GM23338 (cell line): Measurements from ENCODE around the gene ZNF212. TPM values are rescaled to one million over a fixed set of nuclear protein-coding genes. Genes with fewer than 3 reads are reported as not detected.

Experiments used
- ATAC-seq: fragments of 200-7000 bp; cut with Tn5 transposase; 3 replicates; pipeline ENCODE4 v1.9.1; 2020
- DNase-seq: peaks from one replicate; pipeline ENCODE4 v3.0.0-alpha.2; 2015; ENCODE audit warnings: low spot score
- H2AFZ ChIP-seq: fragments of 200-600 bp; sonication (generic); 2 replicates; pipeline ENCODE4 v1.8.0; 2016; ENCODE audit warnings: antibody characterized with exemption, mild to moderate bottlenecking, moderate library complexity
- H3F3A ChIP-seq: fragments of 200-600 bp; sonication (generic); replicated peaks from 2 replicates; pipeline ENCODE4 v1.8.0; 2017; ENCODE audit warnings: antibody characterized with exemption, mixed run types, low read depth
- H3K27ac ChIP-seq: fragments of 200-600 bp; sonication (generic); 2 replicates; pipeline ENCODE4 v1.6.1; 2016; ENCODE audit warnings: low read depth
- H3K27me3 ChIP-seq: fragments of 200-600 bp; sonication (generic); 2 replicates; pipeline ENCODE4 v1.8.0; 2016; ENCODE audit warnings: mild to moderate bottlenecking, mixed run types, moderate library complexity; ENCODE audit not compliant: insufficient read depth
- H3K36me3 ChIP-seq: fragments of 200-600 bp; sonication (generic); 2 replicates; pipeline ENCODE4 v1.8.0; 2016; ENCODE audit warnings: mild to moderate bottlenecking; ENCODE audit not compliant: insufficient read depth
- H3K4me1 ChIP-seq: fragments of 200-600 bp; sonication (generic); 2 replicates; pipeline ENCODE4 v1.8.0; 2016; ENCODE audit warnings: mild to moderate bottlenecking, moderate library complexity; ENCODE audit not compliant: insufficient read depth
- H3K4me2 ChIP-seq: fragments of 200-600 bp; sonication (generic); 2 replicates; pipeline ENCODE4 v1.7.1; 2017; ENCODE audit warnings: mixed run types
- H3K4me3 ChIP-seq: fragments of 200-600 bp; sonication (generic); 2 replicates; pipeline ENCODE4 v1.6.1; 2016; ENCODE audit warnings: mixed run types
- H3K79me2 ChIP-seq: fragments of 200-600 bp; sonication (generic); replicated peaks from 2 replicates; pipeline ENCODE4 v1.8.0; 2017; ENCODE audit warnings: mild to moderate bottlenecking; ENCODE audit not compliant: insufficient read depth
- H3K9me2 ChIP-seq: fragments of 200-600 bp; sonication (generic); 2 replicates; pipeline ENCODE4 v1.8.0; 2017; ENCODE audit not compliant: insufficient read depth
- H4K20me1 ChIP-seq: fragments of 200-600 bp; sonication (generic); replicated peaks from 2 replicates; pipeline ENCODE4 v1.8.0; 2017; ENCODE audit warnings: mild to moderate bottlenecking; ENCODE audit not compliant: insufficient read depth
- H3K27ac Mint-ChIP-seq: 2 replicates; pipeline ENCODE4 v1.8.0; 2020; ENCODE audit warnings: inconsistent platforms, mild to moderate bottlenecking, moderate library complexity, mixed read lengths
- H3K27me3 Mint-ChIP-seq: 3 replicates; pipeline ENCODE4 v1.8.0; 2022; ENCODE audit warnings: low read depth, mild to moderate bottlenecking, moderate library complexity, mixed read lengths, inconsistent platforms; ENCODE audit not compliant: insufficient read depth, poor library complexity
- H3K36me3 Mint-ChIP-seq: 3 replicates; pipeline ENCODE4 v1.8.0; 2021; ENCODE audit warnings: low read depth, mild to moderate bottlenecking, inconsistent platforms, moderate library complexity, mixed read lengths
- H3K4me1 Mint-ChIP-seq: 3 replicates; pipeline ENCODE4 v1.8.0; 2020; ENCODE audit warnings: mild to moderate bottlenecking, inconsistent platforms, mixed read lengths
- H3K4me3 Mint-ChIP-seq: 3 replicates; pipeline ENCODE4 v1.8.0; 2021; ENCODE audit warnings: moderate library complexity, mild to moderate bottlenecking, inconsistent platforms, mixed read lengths
- H3K9me3 Mint-ChIP-seq: 3 replicates; pipeline ENCODE4 v1.8.0; 2020; ENCODE audit warnings: moderate library complexity, mild to moderate bottlenecking, inconsistent platforms, mixed read lengths
- CREB1 ChIP-seq: fragments of 250-450 bp; sonication (Bioruptor Pico); IDR thresholded peaks from 2 replicates; pipeline ENCODE4 v1.5.0; 2020; ENCODE audit warnings: low read depth, mild to moderate bottlenecking, moderate library complexity
- CTCF ChIP-seq, 2 experiments: fragments of 200-600 bp in 1 of 2; sonication (generic) in 1 of 2; conservative IDR thresholded peaks; 2 replicates each; pipeline versions ENCODE4 v1.5.1 to v1.6.1; 2016 to 2017; ENCODE audit warnings: antibody characterized with exemption in 2 of 2, low read depth in 2 of 2, mild to moderate bottlenecking in 2 of 2, moderate library complexity in 1 of 2
- EZH2 ChIP-seq: fragments of 200-600 bp; sonication (generic); IDR thresholded peaks from one replicate; pipeline ENCODE4 v1.8.0; 2017; ENCODE audit warnings: antibody characterized with exemption, mild to moderate bottlenecking, low read depth; ENCODE audit not compliant: unreplicated experiment
- EZH2phosphoT487 ChIP-seq: fragments of 200-600 bp; sonication (generic); IDR thresholded peaks from one replicate; pipeline ENCODE4 v1.8.1; 2018; ENCODE audit warnings: antibody characterized with exemption; ENCODE audit not compliant: unreplicated experiment
- JUNB ChIP-seq: IDR thresholded peaks from one replicate; pipeline ENCODE4 v1.6.1; 2016; ENCODE audit warnings: antibody characterized with exemption; ENCODE audit not compliant: unreplicated experiment
- NANOG ChIP-seq: IDR thresholded peaks from 2 replicates; pipeline ENCODE4 v1.6.1; 2016; ENCODE audit warnings: antibody characterized with exemption, borderline replicate concordance
- POLR2AphosphoS5 ChIP-seq: IDR thresholded peaks from 2 replicates; pipeline ENCODE4 v1.6.1; 2016; ENCODE audit warnings: antibody characterized with exemption, low read depth
- REST ChIP-seq: IDR thresholded peaks from one replicate; pipeline ENCODE4 v1.6.1; 2018; ENCODE audit warnings: antibody characterized with exemption; ENCODE audit not compliant: unreplicated experiment
- ZNF331 ChIP-seq: fragments of 250-450 bp; sonication (Bioruptor Pico); IDR thresholded peaks from 2 replicates; pipeline ENCODE4 v1.5.0; 2020; ENCODE audit warnings: low read depth, mild to moderate bottlenecking, moderate library complexity
- ZNF462 ChIP-seq: fragments of 250-450 bp; sonication (Bioruptor Pico); IDR thresholded peaks from 2 replicates; pipeline ENCODE4 v1.5.0; 2020; ENCODE audit warnings: mild to moderate bottlenecking, moderate library complexity
- polyA plus RNA-seq: library from polyadenylated mRNA; unstranded; fragments of >200 nt; fragmentation: Nextera tagmentation; extraction: Ambion mirVana; gene quantifications from 2 replicates; pipeline ENCODE4 v1.2.1, GENCODE V29; 2016
- total RNA-seq: library from RNA; depleted of rRNA; stranded (reverse); fragments of >200 nt; shearing (Covaris generic); gene quantifications from 2 replicates; pipeline ENCODE4 v1.2.3, GENCODE V29; 2014

The ZNF212 gene
- total and polyA plus RNA-seq, 2 experiments from 2014 or later = 10.8 to 18.9 TPM

GRCh38 chr7:149255174-149255573, 15.7 kb downstream of the ZNF212 start:
- H2AFZ ChIP-seq = no peak overlapping the region
- no peak for TF ChIP-seq NANOG
- H3K4me2 ChIP-seq = no peak overlapping the region
- H3K4me1 ChIP-seq = no peaks in the 10 kb centered on the region
- H3K36me3 ChIP-seq = peaks cover 19% of the 10 kb centered on the region
- ATAC-seq (no peak), DNase-seq (no peak)
- no peaks in the 10 kb centered on the region for H3K9me2 ChIP-seq
- no peaks in the 10 kb centered on the region for H3F3A ChIP-seq
- H3K27ac ChIP-seq = no peak overlapping the region
- Mint-ChIP-seq H3K27ac (no peak overlapping the region), H3K4me1 (no peaks in the 10 kb centered on the region), H3K9me3 (no peaks in the 10 kb centered on the region), H3K4me3 (no peak overlapping the region; the same call in 2 of the 3 replicates), H3K36me3 (peaks cover 42% of the 10 kb centered on the region), H3K27me3 (peaks cover 6% of the 10 kb centered on the region)
- no peaks in the 10 kb centered on the region; the same call in 1 of the 2 replicates for H4K20me1 ChIP-seq
- no peaks in the 10 kb centered on the region for H3K27me3 ChIP-seq
- no peak overlapping the region for H3K4me3 ChIP-seq
- no peaks in the 10 kb centered on the region for H3K79me2 ChIP-seq

- no peak for ATAC-seq
- H3K27me3 Mint-ChIP-seq = peaks cover 6% of the 10 kb centered on the region
- peaks cover 4% of the 10 kb centered on the region; the same call in 1 of the 2 replicates for H3F3A ChIP-seq
- H3K4me1 ChIP-seq = no peaks in the 10 kb centered on the region
- H3K79me2 ChIP-seq = no peaks in the 10 kb centered on the region
- H2AFZ ChIP-seq = no peak overlapping the region
- peaks cover 12% of the 10 kb centered on the region for H3K27me3 ChIP-seq
- H4K20me1 ChIP-seq = no peaks in the 10 kb centered on the region; the same call in 1 of the 2 replicates
- no peak for TF ChIP-seq CTCF (conservative IDR thresholded peaks at IDR 0.05; ENCODE audit: low read depth in 2 of 2)
- no peak for TF ChIP-seq POLR2AphosphoS5
- TF ChIP-seq ZNF331 = no peak
- TF ChIP-seq REST = no peak
- TF ChIP-seq JUNB = no peak
- no peak for TF ChIP-seq CREB1 (CRISPR knock-in tag)
- no peak for TF ChIP-seq NANOG
- no peak for TF ChIP-seq EZH2phosphoT487
- no peak for TF ChIP-seq ZNF462
- no peak for TF ChIP-seq EZH2
- H3K4me2 ChIP-seq = no peak overlapping the region
- peaks cover 35% of the 10 kb centered on the region for H3K36me3 Mint-ChIP-seq
- H3K36me3 ChIP-seq = peaks cover 12% of the 10 kb centered on the region
- no peaks in the 10 kb centered on the region for H3K9me2 ChIP-seq
- H3K4me3 Mint-ChIP-seq = no peak overlapping the region
- no peak overlapping the region for H3K27ac ChIP-seq
- H3K4me3 ChIP-seq = no peak overlapping the region
- no peak overlapping the region for H3K27ac Mint-ChIP-seq
- no peaks in the 10 kb centered on the region for H3K9me3 Mint-ChIP-seq
- H3K4me1 Mint-ChIP-seq = no peaks in the 10 kb centered on the region; the same call in 2 of the 3 replicates
- no peak for DNase-seq
Observed at GRCh38 chr7:149256568-149256967, 17.1 kb downstream of the ZNF212 start.
